ENCODE data around the gene KLF11.

DNA sequence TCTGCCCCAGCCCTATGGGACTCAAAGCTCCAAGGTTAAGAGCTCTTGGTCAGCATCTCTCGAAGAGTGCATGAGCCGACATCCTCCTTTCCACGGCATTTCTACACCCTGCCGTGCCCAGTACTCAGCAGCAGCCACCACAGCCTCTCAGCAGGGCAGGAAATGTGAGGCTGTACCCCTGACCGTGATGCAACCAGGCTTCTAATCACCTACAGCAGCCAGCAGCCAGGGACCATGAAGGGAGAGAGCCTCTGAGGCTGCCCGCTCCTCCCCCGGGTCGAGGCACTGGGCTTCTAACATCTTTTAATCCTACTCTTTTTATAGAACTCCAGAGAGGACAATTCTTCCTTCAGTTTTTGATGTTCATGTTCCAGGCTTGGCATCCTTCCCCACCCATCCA lies 30.4 kb downstream of the KLF11 start:
- TF ChIP-seq, protein P1, sequence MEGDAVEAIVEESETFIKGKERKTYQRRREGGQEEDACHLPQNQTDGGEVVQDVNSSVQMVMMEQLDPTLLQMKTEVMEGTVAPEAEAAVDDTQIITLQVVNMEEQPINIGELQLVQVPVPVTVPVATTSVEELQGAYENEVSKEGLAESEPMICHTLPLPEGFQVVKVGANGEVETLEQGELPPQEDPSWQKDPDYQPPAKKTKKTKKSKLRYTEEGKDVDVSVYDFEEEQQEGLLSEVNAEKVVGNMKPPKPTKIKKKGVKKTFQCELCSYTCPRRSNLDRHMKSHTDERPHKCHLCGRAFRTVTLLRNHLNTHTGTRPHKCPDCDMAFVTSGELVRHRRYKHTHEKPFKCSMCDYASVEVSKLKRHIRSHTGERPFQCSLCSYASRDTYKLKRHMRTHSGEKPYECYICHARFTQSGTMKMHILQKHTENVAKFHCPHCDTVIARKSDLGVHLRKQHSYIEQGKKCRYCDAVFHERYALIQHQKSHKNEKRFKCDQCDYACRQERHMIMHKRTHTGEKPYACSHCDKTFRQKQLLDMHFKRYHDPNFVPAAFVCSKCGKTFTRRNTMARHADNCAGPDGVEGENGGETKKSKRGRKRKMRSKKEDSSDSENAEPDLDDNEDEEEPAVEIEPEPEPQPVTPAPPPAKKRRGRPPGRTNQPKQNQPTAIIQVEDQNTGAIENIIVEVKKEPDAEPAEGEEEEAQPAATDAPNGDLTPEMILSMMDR (IDR thresholded peaks at IDR 0.05), result no peak
- TF ChIP-seq EP300 (IDR thresholded peaks at IDR 0.05) (no peak), POLR2AphosphoS5 (IDR thresholded peaks at IDR 0.05) (no peak)

All from suprapubic skin (tissue), 4 donors.